CD4-positive, alpha-beta T cell treated with Interleukin-2 at 100 ng/mL for 4 hours (primary cell): Measurements from ENCODE around the gene BAG3.
"Not testable (repeated sequence)": the region's sequence is repeated elsewhere in the genome, so short reads cannot be mapped to it uniquely, and the experiment has no call there.

Experiments
- DNase-seq: peaks from one replicate; pipeline ENCODE4 v3.0.0-alpha.2; 2020; ENCODE audit warnings: low spot score

Gene BAG3

DNA sequence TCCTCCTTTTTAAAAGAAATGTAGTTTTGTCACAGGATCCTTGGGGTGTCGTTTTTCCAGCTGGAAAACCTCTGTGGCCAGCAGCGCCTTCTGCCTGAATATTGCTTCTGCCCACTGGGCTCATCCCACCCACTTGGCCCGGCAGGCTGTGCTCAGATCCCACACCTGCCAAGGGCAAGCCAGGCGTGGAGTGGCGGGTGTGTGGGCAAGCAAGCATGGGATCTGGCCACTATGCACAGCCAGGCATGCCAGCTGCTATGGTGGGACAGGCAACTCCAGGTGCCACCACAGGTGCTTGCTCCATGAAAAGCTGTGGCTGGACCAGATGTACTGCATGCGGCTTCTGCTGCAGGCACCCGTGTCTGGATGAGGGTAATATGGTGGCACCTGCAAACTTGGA lies 43.4 kb downstream of the BAG3 start:
- no peak for DNase-seq

DNA sequence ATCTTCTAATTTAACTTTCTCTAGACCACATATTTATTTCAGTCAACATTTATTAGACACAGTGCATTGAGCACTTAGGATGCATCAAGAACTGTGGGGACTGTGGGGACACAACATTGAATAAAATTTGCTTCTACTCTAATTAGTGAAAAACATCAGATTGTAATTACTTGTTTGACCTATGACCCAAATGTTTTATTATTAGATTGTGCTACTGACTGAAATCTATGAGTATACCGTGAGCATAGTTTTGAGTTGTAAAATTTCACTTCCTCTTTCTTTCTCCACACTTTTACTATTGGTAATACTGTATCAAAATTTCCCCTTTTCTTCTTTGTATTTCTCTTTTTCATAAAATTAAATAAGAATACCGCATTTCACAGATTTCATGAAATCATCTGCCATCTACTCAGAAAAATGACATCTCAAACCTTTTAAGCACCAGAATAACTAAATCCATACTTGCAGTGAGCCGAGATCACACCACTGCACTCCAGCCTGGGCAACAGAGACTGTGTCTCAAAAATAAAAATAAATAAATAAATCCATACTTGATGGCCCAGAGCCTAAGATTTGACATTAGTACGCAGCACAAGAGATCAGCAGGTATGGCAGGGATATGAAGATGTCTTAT lies 49.3 kb downstream of the BAG3 start:
- DNase-seq: no peak

DNA sequence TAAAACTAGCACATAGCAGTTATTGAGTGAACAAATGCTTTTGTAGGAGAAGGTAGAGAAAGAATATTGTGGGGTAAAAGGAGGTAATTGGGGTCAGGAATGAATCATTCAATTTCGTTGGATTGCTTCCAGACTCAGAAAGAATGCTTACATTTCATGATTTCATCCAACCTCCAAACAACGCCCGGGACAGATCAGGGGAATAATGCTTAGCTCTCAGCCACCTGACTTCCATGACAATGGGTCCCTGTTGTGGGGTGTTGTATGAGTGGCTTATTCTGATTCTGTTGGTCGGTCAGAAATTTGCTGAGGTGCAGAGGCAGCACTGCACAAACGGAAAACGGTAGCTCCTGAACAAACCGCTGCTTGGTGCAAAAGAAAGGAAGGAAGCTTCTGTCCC lies 50.7 kb downstream of the BAG3 start:
- DNase-seq: no peak

DNA sequence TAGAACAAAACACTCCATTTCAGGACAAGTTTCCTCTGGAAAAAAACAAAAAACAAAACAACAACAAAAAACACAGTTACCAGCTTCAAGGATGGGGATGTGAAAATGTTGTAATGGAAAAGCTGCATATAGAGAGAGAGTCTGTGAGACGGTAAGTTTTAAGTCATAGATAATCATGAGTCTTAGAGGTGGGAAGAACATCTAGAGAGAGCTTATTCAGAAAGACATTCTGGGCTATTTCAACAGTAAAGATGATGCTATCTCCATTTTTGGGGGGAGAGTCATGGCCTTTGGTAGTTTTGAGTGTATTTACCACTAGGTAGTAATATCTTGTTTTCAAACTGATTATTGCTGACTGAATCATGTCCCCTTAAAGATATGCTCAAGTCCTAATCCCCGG lies 51.4 kb downstream of the BAG3 start:
- no peak for DNase-seq

DNA sequence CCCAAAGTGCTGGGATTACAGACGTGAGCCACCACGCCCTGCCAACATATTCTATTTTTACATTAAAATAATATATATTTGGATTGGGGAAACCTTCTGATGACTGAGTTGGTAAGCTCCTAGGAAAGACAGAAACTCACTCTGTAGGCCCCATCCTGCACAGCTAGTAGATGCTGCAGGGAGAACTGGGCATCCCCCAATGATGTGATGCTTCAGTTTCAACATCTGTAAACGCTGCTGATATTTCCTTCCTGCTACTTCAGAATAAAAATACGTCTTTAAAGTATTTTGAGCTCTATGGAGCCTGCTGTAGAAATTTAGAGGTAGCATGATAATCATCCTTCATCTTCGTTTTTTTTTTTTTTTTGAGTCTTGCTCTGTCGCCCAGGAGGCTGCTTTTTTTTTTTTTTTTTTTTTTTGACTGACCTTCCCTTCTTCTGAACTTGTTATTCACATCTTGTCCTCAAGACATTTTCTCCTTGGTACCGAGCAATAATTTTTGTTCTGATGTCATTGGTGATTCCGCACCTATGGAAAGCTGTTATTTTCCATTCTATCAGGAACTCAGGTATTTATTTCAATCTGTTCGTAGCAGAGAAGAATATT lies 52.8 kb downstream of the BAG3 start:
- DNase-seq: no peak

DNA sequence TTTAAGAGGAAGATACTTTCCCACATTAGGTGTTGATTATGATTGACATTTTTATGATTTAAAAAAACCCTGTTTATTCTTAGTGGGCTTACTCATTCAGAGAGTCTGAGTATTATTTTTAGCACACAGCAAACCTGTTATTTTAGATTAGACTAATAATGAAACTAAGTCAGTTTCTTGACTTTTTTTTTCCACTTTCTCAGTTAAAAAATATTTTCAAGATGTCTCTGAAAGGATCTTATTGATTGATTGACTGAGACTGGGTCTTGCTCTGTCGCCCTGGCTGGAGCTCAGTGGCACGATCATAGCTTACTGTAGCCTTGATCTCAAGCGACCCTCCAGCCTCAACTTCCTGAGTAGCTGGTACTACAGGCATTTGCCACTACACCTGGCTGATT lies 54.3 kb downstream of the BAG3 start:
- no peak for DNase-seq

DNA sequence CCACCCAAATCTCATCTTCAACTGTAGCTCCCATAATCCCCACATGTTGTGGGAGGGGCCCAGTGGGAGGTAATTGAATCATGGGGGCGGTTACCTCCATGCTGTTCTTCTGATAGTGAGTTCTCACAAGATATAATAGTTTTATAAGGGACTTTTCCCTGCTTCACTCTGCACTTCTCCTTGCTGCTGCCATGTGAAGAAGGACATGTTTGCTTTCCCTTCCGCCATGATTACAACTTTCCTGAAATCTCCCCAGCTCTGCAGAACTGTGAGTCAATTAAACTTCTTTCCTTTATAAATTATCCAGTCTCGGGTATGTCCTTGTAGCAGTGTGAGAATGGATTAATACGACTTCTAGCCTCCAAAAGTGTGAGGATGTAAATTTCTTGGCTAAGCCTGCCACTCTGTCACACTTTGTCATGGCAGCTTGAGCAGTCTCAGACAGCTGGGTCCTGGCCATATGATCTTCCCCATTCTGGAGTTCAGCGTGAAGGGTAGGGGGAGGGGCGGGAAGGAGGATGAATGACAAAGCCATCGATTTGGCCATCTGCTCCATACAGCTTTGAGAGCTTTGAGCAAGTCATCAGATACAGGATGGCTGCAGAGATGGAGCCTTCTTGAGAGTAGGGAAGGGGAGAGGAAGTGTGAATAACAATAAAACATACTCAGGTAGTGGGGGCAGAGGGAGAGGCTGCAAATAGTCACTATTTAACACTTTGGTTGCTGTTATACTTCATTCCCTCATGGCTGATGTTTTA lies 55.5 kb downstream of the BAG3 start:
- no peak for DNase-seq

DNA sequence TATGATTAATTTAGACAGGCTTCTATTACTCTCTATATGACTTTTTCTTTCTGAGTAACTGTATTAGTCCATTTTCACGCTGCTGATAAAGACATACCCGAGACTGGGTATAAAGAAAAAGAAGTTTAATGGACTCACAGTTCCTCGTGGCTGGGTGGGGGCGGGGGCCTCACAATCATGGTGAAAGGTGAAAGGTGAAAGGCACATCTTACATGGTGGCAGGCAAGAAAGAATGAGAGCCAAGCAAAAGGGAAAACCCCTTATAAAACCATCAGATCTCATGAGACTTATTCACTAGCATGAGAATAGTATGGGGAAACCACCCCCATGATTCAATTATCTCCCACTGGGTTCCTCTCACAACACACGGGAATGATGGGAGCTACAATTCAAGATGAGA lies 56.2 kb downstream of the BAG3 start:
- DNase-seq: not testable (repeated sequence)

DNA sequence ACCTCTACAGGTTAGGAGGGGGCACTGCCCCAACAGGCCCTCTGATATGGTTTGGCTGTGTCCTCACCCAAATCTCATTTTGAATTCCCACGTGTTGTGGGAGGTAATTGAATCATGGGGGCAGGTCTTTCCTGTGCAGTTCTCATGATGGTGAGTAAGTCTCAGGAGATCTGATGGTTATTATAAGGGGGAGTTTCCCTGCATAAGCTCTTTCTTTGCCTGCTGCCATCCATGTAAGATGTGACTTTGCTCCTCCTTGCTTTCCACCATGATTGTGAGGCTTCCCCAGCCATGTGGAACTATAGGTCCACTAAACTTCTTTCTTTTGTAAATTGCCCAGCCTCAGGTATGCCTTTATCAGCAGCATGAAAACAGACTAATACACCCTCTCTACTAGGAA lies 59.8 kb downstream of the BAG3 start:
- not testable (repeated sequence) for DNase-seq

DNA sequence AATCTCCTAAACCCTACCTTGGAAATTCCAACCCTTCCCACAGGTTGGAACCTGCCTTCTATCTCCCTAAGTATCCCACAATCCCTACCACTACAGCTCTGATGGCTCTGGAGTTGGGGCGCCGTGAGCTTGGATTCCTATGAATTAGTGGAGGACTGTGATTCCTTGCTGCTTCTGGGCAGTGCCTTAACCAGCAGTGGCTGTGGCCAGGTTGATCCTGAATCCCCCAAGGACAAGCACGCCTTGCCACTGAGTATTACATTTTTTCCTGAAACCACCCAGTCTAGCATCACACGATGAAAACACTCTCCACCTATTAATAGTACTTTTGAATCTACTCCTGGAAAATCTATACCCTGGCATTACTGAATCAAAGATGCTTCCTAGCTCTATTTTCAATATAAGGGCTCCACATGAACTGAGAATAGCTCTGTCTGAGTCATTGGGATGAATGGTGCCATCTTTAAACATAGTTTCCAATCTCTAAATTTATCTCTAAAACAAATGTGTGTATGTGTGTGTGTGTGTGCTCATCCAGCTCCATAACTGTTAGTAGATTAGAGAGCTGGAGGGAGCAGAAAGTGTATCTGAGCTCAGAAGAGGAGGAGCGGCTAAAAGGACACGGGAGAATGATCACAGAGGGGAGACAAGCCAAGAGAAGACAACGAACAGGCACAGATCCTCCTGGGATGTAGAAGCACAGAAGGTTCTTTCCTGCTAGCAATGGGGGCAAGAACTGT lies 62.7 kb downstream of the BAG3 start:
- no peak for DNase-seq

DNA sequence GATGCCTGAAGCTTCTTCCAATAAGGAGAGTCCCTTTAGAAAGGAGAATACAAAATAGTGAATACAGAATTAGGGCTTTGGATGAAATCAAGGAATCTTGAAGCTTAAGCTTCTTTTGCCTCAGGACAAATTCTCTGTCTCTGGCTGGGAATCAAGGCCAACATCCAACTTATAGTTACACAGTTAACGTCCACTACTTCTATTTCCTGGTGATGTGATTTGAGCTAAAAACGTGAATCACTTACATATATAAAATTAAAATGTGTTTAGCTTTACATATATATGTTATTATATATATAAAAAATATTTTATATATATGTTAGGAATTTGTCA lies 63.3 kb downstream of the BAG3 start:
- DNase-seq: no peak

DNA sequence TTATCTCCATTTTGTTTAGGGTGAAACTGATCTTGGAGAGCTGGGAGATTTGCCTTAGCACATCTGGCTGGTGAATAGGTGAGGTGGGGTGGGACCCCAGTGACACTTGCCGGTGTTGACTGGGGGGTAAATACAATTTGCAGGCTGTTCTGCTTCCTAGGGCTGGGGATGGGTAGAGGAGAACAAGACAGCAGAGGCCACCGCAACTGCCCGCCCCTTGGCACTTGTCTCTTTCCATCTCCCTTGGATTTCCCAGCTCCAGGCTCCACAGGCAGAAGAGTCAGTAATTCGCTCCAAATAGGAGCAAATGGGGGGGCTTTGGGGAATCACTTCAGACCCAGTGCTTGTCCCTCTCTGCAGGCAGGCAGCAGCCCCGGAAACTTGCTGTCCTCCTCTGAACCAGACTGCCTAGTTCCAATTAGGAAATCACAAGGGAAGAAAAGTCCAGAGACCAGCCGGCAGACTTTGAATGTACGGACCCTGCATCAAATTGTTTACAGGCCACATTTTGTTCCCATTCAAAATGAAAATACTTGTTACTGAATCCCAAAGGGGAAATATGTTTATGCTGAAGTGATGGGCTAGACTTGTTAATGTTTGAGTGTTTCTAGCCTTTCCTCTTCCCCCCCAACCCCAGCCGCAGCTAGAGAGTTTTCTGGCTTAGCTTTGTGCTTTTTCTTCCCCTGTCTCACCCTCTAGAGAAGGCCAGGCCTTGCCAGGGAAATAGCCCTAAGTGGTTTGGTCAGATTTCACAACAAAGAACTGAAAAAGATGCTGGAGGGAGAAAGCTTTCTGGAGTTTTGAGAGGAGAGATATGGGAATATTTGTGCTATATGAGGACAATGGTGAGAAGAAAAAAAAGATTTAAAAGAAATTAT lies 64.7 kb downstream of the BAG3 start:
- DNase-seq: no peak

DNA sequence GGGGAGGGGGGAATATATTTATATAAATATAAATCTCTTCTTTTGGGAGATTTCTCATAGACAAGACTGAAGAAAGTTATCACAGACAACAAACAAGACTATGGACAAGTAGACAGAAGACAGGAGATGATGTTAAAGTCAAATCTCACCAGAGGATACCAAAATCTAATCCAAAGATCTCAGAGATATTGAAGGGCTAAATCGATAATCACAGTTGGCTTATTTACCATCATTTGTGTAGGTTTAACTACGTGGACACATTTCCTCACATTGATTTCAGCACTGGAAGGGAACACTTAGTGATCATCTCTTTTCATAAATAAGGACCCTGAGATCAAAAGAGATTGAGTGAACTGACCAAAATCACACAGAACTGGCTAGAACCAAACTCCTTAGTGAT lies 72.0 kb downstream of the BAG3 start:
- DNase-seq: no peak

DNA sequence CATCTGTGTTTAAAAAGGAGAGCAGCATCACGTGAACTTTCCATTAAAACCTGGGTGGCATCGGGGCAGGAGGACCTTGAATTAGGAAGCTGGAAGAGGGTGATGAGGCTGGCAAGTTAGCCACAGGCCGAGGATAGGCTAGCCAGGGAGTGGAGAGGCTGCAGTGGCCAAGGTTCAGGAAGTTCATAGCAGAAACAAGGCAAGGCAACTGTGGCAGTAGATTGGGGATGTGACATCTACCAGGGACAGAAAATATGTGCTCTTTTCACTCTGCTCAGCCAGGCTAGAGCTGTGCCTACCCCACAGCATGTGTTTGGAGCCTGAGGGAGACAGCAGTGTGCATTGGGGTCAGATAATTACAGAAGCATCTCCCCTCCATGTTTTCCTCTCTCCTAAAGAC lies 72.4 kb downstream of the BAG3 start:
- DNase-seq: no peak

DNA sequence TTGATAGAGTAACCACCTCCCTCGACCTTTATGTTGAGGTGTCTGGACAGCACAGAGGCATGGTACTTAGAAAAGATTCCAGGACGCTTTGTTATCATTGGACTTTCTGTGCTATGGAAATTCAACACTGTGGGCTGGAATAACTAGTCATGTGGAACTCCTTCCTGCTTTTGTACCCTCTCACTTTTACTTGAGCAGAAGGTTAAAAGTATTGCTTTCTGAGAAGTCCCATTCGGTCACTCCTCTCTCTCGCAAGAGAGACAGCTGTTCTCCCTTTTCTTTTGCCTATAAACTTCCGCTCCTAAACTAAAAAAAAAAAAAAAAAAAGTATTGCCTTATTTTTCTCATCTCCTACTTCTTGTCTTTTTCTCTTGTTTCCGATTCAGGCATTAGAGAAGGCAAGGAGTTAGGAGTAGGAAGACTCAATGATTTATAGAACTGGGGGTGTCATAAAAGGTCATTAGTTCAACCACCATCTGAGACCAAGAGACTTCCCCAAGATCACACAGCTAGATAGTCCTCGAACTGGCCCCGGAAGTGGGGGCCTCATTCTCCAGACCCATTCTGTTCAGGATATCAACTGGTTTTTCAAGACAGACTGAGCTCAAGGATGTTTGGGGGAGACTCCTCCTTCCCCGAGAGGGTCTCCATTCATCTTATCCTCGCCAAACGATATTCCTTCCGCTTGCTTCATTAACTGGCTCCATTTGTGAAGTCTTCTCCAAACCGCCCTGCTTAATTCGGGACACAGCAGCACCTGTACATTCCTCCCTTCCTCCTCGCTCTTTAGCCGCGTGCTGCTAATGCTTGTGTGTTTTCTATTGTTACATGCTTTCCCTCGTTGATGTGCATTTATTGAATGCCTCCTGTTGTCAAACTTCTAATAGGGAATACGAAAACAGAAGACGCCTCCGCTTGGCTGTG lies 73.7 kb downstream of the BAG3 start:
- DNase-seq: no peak

DNA sequence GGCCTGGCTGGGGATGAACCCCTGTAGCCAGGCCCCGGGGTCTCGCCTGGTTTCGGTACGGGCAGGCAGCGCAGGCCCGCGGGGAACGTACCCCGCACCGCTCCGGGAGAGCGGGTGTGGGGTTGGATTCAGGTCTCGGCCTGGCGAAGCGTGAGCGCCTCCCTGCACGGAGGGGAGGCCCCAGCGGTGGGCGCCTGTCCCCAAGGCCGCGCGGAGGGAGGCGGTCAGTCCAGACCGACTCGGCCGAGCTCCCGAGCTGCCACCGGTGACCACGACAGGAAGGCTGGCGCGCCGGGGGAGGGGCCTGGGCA lies 74.3 kb downstream of the BAG3 start:
- no peak for DNase-seq

DNA sequence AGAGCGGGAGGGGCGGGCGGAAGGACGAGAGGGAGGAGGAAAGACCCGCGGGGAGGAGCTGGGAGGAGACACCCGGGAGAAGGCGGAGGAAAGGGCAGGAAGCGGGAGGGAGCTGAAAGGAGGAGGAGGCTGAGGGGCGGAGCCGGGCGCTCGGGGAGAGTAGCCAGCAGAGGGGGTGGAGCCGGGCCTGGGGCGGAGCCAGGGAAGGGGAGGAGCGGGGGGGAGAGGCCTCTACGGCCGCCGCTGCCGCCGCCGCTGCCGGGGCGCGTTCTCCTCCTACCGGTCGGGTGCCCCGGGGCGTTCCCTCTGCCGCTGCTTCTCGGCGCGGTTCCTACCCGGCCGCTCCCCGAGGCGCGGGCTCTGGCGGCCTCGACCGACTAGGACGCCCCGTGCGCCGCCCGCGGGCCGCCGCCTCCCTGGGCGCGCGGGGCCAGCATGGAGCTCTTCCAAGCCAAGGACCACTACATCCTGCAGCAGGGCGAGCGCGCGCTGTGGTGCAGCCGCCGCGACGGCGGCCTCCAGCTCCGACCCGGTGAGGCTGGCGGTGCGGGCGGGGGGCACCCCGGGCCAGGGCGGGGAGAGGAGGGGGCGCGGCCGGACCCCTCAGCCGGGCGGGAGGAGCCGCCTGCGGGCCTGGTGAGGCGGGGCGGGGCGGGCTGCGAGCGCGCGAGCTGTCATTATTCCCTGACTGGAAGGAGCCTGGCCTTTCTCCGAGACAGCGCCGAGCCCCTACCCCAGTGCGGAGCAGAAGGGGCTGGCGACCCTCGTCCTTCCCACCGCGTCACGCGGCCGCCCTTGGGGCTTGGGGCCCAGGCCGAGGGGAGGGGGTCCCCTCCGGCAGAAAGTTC lies 74.9 kb downstream of the BAG3 start, which contains the start of gene INPP5F:
INPP5F (plus strand) TSS at position 223 of the 848 bp plus-strand sequence; CDS start at position 436, 213 bp downstream.
- peak; percentile 99 for DNase-seq

DNA sequence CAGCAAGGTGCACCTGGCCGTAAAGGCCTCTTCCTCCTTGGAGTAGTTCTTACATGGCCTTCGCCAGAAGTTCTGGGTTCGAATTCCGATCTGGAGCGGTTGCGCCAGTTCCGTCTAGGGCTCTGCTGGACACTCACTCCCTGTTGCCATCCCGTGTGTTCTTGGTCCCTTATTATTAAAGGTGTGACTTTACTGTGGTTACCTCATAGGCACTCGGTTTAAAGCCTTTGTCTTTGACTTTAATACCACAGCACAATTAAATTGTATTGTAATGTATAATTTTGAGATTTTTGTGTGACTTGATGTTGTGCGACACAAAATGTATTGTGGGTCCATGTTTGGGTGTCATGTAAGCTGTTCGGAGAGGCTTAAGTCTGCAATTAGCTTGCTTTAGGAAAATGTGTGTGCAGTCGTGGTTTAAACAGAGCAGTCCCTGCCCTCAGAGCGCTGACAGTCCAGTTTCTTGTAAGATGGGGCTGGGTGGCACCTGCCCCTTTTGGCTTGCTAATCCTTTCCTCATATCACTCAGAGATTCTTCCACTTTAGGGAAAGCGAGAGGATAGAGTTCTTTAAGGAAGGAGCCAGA lies 75.6 kb downstream of the BAG3 start:
- no peak for DNase-seq
